Immature natural killer cell (primary cell): ENCODE results near the gene MAX. TPM values are rescaled to one million over a fixed set of nuclear protein-coding genes. Genes with fewer than 3 reads are reported as not detected.

ENCODE experiments used
- DNase-seq, 3 donors: peaks; one replicate each; pipeline ENCODE4 v3.0.0; 2022; ENCODE audit warnings: mixed read lengths in 1 of 3
- H3K27ac Mint-ChIP-seq, 6 donors: one replicate each; pipeline ENCODE4 v1.8.0; 2020; ENCODE audit warnings: mixed read lengths in 6 of 6, mild to moderate bottlenecking in 5 of 6, inconsistent platforms in 4 of 6, moderate library complexity in 3 of 6
- H3K27me3 Mint-ChIP-seq, 3 donors: one replicate each; pipeline ENCODE4 v1.8.0; 2020 to 2021; ENCODE audit warnings: low read depth in 3 of 3, mild to moderate bottlenecking in 3 of 3, mixed read lengths in 3 of 3, moderate library complexity in 3 of 3, inconsistent platforms in 1 of 3
- H3K36me3 Mint-ChIP-seq, 3 donors: one replicate each; pipeline ENCODE4 v1.8.0; 2020; ENCODE audit warnings: mixed read lengths in 3 of 3, inconsistent platforms in 2 of 3, mild to moderate bottlenecking in 2 of 3
- H3K4me1 Mint-ChIP-seq, 2 donors: one replicate each; pipeline ENCODE4 v1.8.0; 2020; ENCODE audit warnings: inconsistent platforms in 2 of 2, mild to moderate bottlenecking in 2 of 2, mixed read lengths in 2 of 2, moderate library complexity in 1 of 2
- H3K4me3 Mint-ChIP-seq, 5 donors: one replicate each; pipeline ENCODE4 v1.8.0; 2020; ENCODE audit warnings: mild to moderate bottlenecking in 5 of 5, mixed read lengths in 5 of 5, inconsistent platforms in 3 of 5, moderate library complexity in 3 of 5
- H3K9me3 Mint-ChIP-seq, 6 donors: one replicate each; pipeline ENCODE4 v1.8.0; 2020; ENCODE audit warnings: mild to moderate bottlenecking in 6 of 6, mixed read lengths in 6 of 6, inconsistent platforms in 4 of 6, moderate library complexity in 3 of 6
- polyA plus RNA-seq, 3 donors: library from polyadenylated mRNA; unstranded; fragments of 300-500 nt; fragmentation: Illumina TruSeq; gene quantifications; one replicate each; pipeline ENCODE4 v1.2.3, GENCODE V29; 2021

The MAX gene, protein sequence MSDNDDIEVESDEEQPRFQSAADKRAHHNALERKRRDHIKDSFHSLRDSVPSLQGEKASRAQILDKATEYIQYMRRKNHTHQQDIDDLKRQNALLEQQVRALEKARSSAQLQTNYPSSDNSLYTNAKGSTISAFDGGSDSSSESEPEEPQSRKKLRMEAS
- polyA plus RNA-seq, result 100 to 1,000 TPM; 121 to 139 (median 135) TPM

DNA sequence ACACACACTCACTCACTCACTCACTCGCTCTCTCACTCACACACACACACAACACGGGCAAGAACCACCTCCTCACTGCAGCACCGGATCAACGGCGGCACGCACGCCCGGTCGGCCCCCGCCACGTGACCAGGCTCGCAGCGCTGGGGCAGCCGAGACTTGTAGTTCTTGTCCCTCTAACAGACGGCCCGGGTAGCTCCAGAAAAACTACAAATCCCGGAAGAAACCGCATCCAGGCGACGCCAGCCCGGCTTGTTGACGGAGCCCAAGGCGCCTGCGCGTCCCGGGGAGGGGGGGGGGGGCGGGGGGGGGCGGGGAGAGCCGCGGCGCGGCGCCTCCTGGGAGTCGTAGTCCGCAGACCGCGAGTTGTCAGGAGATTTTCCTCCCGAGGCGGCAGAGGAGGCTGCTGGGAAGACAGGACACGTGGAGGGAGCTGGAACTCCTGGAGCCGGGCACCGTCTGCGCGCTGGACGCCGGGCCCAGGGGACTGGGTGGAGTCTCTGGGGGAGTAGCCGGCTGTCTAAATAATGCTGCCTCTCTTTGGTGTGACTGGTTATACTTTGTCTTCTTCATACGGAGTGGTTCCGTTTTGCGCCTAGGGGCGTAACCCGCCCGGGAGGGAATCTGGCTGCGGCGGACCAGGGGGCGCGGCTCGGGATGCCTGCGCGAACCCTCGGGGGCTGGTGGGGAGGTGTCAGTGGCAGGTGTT lies at the start of gene MAX:
TSS of gene MAX (minus strand) at position 77 of the 709 bp plus-strand sequence. CDS start 178 bp downstream, outside the sequence.
- peak; percentile 98 to 99 (median 98) for DNase-seq
- H3K4me1 Mint-ChIP-seq, result peaks cover 41 to 47% of the 10 kb centered on the region in 2 donors
- no peaks in the 10 kb centered on the region for H3K9me3 Mint-ChIP-seq
- peaks cover 9 to 14% (median 11%) of the 10 kb centered on the region in 3 donors for H3K27me3 Mint-ChIP-seq
- H3K4me3 Mint-ChIP-seq, result peak within 1 kb of the TSS; percentile 88 to 94 (median 91)
- H3K36me3 Mint-ChIP-seq, result peaks cover 0 to 5% (median 0%) of the 10 kb centered on the region in 3 donors
- H3K27ac Mint-ChIP-seq, result peak within 1 kb of the TSS; percentile 86 to 99 (median 96)

DNA sequence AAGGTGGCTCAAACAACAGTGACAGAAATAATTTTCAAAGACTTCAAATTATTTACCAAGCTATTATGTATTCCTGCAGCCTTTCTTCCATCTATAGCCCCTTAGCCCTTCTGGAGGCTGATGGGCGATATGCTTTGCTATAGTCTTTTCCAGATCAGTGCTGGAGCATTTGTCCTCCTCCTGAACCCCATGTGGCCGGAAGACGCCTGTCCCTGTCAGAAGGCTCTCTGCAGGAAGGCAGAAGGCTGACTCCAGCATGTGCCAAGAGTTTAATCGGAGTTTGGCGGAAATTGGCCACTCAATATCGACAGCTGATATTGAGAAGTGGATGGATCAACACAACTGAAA lies 49.3 kb upstream of the MAX start:
- no peak overlapping the region for H3K27ac Mint-ChIP-seq
- H3K36me3 Mint-ChIP-seq, result no peaks in the 10 kb centered on the region
- peaks cover 0 to 13% (median 4%) of the 10 kb centered on the region in 3 donors for H3K27me3 Mint-ChIP-seq

DNA sequence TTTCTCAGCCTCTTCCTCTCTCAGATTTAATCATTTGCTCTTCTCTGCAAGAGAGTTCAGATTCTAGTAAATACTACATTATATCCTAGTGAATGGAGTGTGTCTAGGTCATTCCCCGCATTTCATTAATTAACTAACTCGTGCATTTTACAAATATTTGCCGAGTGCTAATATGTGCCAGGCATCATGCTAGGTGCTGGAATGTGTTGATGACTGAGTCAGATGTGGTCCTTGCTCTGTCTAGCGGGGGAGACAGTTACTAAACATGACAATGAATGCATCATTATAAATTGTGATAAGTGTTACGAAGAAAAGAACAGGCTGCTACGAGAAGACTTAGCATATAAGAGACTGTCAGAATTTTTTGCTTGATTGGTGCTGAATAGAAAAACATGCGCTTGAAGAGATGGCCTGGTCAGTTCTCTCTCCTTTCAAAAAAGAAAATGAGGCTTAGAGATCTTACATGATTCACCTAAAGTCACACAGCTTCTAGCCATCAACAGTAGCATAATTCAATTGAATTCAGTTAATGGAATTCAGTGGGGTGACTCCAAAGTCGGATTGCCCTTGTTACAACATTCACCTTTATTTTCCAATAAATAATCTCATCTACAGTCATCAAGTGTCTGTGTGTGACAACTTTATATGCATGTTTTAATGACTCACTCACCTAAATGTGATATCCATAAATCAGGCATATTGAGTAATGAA lies 48.7 kb upstream of the MAX start:
- Mint-ChIP-seq H3K27me3 (peaks cover 0 to 13% (median 4%) of the 10 kb centered on the region in 3 donors), H3K9me3 (no peaks in the 10 kb centered on the region), H3K27ac (no peak overlapping the region), H3K36me3 (no peaks in the 10 kb centered on the region), H3K4me1 (no peaks in the 10 kb centered on the region), H3K4me3 (no peak overlapping the region)
- DNase-seq, result no peak

More for the DNA sequence above, 49.3 kb upstream of the MAX start:
- no peak overlapping the region for H3K4me3 Mint-ChIP-seq
- no peak for DNase-seq
- H3K4me1 Mint-ChIP-seq, result no peaks in the 10 kb centered on the region
- no peaks in the 10 kb centered on the region for H3K9me3 Mint-ChIP-seq

DNA sequence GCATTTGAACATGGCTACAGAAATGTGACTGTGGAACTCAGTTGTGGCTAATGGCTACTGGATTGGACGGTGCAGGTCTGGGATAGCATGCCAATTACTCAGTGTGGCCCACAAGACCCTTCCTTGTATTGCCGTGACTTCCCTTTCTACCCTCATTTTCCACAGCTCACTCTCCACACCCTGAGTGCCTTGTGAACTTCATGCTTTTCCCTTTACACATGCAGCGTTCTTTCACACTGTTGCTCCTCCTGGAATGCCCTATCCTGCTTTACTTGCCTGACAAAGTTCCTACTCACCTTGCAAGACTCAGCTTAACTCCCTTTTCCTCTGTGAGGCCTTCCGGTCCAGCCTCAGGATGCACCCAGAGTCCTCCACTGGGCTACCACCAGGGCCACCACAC lies 46.8 kb upstream of the MAX start:
- peaks cover 2 to 13% (median 3%) of the 10 kb centered on the region in 3 donors for H3K27me3 Mint-ChIP-seq
- H3K36me3 Mint-ChIP-seq, result no peaks in the 10 kb centered on the region
- no peak overlapping the region for H3K27ac Mint-ChIP-seq
- DNase-seq, result no peak
- H3K4me3 Mint-ChIP-seq, result no peak overlapping the region
- H3K4me1 Mint-ChIP-seq, result no peaks in the 10 kb centered on the region
- H3K9me3 Mint-ChIP-seq, result no peaks in the 10 kb centered on the region

DNA sequence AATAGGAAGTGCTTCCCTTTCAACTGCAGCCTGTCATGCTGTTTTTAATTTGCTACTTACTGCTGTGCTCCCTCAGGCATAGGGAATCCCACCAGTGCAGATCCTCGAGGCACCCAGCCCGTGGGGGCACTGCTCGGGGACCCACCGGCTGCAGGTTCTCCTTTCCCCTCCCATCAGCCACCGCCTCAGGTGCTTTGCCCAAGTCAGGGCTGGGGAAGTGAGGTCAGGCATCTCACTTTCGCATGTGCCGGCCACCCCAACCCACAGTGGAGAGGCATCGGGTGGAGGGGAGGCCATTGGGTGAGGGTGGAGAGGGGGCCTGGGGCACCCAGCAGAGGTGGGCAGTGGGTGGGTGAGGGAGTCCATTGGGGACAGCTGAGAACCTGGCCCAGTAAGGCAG lies 41.9 kb upstream of the MAX start:
- Mint-ChIP-seq H3K36me3 (no peaks in the 10 kb centered on the region), H3K9me3 (no peaks in the 10 kb centered on the region), H3K27me3 (peaks cover 0 to 11% (median 8%) of the 10 kb centered on the region in 3 donors), H3K27ac (no peak overlapping the region), H3K4me1 (no peaks in the 10 kb centered on the region), H3K4me3 (no peak overlapping the region)
- DNase-seq, result no peak

DNA sequence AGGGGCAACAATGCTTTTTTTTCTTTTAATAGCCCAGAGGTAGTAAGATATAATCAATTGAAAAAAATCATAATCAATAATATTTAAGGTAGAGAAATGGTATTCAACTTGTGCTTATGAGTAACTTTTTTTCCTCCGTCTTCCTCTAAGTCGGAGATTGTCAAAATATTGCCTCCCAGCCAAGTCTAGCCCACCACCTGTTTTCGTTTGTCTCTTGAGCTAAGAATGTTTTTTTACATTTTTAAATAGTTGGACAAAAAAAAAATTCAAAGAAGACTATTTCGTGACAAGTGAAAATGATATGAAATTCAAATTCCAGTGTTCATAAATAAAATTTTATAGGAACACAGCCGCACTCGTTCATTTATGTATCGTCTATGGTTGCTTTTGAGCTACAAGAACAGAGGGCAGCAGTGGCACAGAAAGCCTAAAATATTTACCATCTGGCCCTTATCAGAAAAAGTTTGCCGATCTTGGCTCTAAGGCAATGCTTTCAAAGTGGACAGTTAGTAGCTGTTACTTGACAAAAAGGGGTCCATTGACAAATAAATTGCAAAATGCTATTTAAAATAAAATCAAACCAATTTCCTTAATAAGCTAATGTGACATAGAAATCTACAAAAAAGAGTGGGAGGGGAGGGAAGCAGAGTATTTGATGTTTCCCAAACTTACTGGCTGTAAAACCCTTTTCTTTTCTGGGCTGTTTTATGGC lies 40.8 kb upstream of the MAX start:
- H3K27me3 Mint-ChIP-seq, result peaks cover 0 to 11% (median 8%) of the 10 kb centered on the region in 3 donors
- no peak overlapping the region for H3K27ac Mint-ChIP-seq
- no peak for DNase-seq
- H3K4me3 Mint-ChIP-seq, result no peak overlapping the region
- no peaks in the 10 kb centered on the region for H3K9me3 Mint-ChIP-seq
- H3K4me1 Mint-ChIP-seq, result no peaks in the 10 kb centered on the region
- H3K36me3 Mint-ChIP-seq, result no peaks in the 10 kb centered on the region

DNA sequence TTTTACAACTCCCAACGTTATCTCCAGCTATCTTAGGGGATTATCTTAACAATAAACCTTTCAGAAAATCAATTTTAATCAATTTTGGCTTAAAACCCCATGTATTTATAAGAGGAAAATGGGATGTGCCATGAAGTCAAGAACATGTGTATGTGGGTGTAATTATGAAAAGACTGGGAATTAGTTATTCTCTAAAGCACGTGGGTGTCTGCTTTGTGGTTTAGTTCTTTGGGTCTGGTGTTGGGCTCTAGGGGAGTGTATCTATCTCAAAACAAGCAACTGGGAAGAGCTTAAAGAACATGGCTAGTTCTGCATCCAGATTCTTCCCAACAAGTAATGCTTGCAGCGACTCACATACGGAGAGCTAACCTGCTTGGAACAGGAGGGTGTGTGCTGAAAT lies 40.1 kb upstream of the MAX start:
- Mint-ChIP-seq H3K9me3 (no peaks in the 10 kb centered on the region), H3K27ac (no peak overlapping the region), H3K27me3 (peaks cover 0 to 8% (median 7%) of the 10 kb centered on the region in 3 donors), H3K36me3 (no peaks in the 10 kb centered on the region), H3K4me1 (no peaks in the 10 kb centered on the region), H3K4me3 (no peak overlapping the region)
- DNase-seq, result no peak

DNA sequence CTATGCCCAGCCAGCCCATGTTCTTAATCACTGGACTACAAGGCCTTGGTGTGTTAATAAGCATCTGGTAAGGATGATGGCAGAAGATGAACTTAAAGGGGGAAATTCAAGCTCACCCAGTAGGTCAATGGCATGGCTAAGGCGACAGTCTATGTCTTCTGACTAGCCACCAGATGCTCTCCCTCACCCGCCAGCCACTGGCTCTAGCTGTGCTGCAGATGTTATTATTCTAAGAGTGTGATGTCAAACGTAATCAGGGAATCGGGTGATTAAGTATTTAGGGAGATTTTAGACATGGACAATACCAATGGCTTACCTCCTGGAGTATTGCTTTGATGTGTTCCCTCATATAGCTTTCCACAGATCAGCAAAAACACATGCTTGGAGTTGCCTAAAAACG lies 39.2 kb upstream of the MAX start:
- no peaks in the 10 kb centered on the region for H3K9me3 Mint-ChIP-seq
- no peak overlapping the region for H3K4me3 Mint-ChIP-seq
- DNase-seq, result no peak
- no peaks in the 10 kb centered on the region for H3K4me1 Mint-ChIP-seq
- no peaks in the 10 kb centered on the region for H3K36me3 Mint-ChIP-seq
- H3K27me3 Mint-ChIP-seq, result peaks cover 0 to 8% (median 5%) of the 10 kb centered on the region in 3 donors
- H3K27ac Mint-ChIP-seq, result no peak overlapping the region

DNA sequence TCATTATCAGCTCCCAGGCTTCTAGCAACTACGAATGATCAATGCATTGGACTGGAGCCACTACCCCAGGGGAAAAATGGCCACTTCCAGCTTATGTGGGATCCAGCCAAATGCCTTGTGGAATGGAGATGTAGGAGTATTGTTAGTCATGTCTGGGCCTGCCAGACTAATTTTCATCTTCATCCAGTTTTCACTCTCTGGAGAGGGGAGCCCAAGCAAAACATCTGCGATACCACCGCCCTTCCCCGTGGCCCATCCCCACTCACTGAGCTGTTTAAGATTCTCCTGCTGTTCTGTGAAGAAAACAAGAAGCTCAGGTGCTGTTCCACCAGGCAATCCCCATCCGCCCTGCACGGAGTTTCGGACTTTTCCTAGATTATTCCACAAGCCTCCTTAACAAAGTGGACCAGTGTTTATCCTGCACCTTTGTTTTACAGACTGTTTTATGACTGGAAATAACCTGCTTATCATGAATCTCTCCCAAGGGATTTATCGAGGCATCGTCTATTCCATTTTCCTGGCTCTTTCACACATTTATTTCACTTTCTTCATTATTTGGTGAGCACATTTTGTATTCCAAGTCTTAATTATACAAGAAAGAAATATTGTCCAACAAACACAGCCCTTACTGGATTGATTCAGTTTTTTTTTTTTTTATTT lies 35.5 kb upstream of the MAX start:
- Mint-ChIP-seq H3K4me1 (no peaks in the 10 kb centered on the region), H3K36me3 (peaks cover 0 to 4% (median 0%) of the 10 kb centered on the region in 3 donors), H3K4me3 (no peak overlapping the region), H3K9me3 (no peaks in the 10 kb centered on the region), H3K27ac (no peak overlapping the region), H3K27me3 (peaks cover 0 to 9% (median 2%) of the 10 kb centered on the region in 3 donors)
- no peak for DNase-seq

DNA sequence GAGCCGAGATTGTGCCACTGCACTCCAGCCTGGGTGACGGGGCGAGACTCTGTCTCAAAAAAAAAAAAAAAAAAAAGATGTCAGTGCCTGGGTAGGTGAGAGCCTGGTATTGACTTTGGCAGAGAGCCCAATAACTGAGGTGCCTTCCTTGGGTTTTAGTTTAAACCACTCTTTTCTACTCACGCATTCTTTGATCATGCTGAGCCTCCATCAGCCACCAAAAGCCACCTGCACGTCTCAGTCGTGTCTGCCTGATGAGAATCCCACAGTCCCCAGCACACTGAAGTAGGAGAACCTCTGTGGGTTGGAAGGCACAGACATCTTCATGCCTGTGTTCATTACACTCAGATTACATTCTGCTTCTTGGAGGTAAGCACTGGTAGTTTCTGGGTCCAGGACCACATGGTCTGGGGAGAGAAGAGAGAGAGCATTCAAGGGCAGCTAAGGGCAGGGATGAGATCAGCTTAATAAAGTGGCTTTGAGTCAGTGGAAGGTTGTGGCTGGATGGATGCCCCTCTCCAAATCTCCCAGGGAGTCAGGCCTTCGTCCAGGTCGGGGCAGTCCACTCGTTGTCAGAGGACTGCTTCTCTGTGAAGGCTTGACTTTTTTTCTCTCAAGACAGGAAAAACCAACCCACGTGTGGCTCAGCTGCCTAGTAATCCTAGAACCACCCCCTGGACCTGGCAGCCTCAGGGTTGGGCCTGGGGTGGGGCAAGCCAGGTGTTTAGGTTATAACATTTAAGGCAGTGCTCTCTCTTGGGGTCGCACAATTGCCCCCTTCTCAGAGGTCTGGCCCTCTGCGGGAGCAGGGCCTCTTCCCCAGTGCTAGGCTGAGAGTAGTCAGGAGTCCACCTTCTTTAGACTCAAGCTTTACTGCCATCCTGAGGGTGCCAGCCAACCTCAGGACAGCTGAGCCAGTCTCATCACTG lies 32.6 kb upstream of the MAX start:
- no peak overlapping the region for H3K4me3 Mint-ChIP-seq
- peaks cover 0 to 4% (median 0%) of the 10 kb centered on the region in 3 donors for H3K27me3 Mint-ChIP-seq
- no peaks in the 10 kb centered on the region for H3K9me3 Mint-ChIP-seq
- no peak for DNase-seq
- peak overlapping the region in 1 of 6 donors; percentile 21 for H3K27ac Mint-ChIP-seq
- no peaks in the 10 kb centered on the region for H3K4me1 Mint-ChIP-seq
- H3K36me3 Mint-ChIP-seq, result peaks cover 0 to 4% (median 0%) of the 10 kb centered on the region in 3 donors

DNA sequence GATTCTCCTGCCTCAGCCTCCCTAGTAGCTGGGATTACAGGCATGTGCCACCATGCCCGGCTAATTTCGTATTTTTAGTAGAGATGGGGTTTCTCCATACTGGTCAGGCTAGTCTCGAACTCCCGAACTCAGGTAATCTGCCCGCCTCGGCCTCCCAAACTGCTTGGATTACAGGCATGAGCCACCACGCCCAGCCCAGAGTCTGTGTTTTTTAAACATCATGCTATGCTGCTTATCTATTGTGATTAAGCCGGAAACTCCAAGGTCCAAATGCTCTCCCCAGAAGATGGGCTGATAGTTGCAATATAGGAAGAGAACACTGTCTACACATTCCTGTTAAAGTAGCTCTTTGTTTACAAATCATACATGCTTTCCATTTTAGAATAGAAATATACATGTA lies 30.5 kb upstream of the MAX start:
- no peak for DNase-seq
- Mint-ChIP-seq H3K4me3 (no peak overlapping the region), H3K36me3 (peaks cover 0 to 4% (median 0%) of the 10 kb centered on the region in 3 donors), H3K9me3 (no peaks in the 10 kb centered on the region), H3K4me1 (no peaks in the 10 kb centered on the region), H3K27ac (no peak overlapping the region), H3K27me3 (peaks cover 0 to 6% (median 2%) of the 10 kb centered on the region in 3 donors)

DNA sequence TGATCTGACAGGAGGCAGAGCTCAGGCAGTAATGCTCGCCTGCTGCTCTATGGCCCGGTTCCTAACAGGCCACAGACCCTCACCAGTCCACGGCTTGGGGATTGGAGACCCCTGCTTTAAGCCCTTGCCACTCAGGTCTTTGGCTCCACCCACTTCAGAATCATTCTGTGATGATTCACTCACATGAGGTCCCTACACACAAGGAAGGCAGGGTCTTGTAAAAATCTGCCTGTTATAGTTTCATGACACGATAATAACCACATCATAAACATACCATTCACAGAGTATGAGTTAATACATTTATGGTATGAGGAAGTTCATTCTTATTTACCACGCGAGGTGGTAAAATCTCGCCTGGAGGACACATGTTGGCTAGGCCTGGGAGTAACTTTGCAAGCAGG lies 29.0 kb upstream of the MAX start:
- Mint-ChIP-seq H3K27ac (no peak overlapping the region), H3K27me3 (peaks cover 0 to 6% (median 5%) of the 10 kb centered on the region in 3 donors), H3K4me1 (no peaks in the 10 kb centered on the region), H3K4me3 (no peak overlapping the region), H3K36me3 (peaks cover 0 to 4% (median 0%) of the 10 kb centered on the region in 3 donors), H3K9me3 (no peaks in the 10 kb centered on the region)
- DNase-seq, result no peak
